Measurements from ENCODE around the gene HCFC1. TPM values are rescaled to one million over a fixed set of nuclear protein-coding genes. Genes with fewer than 3 reads are reported as not detected.
A peak's percentile ranks its signal among the peaks of the same experiment; 100 is the strongest.

The HCFC1 gene
- polyA plus RNA-seq, 3 donors, result 1.9 to 21.8 (median 3.8) TPM

DNA sequence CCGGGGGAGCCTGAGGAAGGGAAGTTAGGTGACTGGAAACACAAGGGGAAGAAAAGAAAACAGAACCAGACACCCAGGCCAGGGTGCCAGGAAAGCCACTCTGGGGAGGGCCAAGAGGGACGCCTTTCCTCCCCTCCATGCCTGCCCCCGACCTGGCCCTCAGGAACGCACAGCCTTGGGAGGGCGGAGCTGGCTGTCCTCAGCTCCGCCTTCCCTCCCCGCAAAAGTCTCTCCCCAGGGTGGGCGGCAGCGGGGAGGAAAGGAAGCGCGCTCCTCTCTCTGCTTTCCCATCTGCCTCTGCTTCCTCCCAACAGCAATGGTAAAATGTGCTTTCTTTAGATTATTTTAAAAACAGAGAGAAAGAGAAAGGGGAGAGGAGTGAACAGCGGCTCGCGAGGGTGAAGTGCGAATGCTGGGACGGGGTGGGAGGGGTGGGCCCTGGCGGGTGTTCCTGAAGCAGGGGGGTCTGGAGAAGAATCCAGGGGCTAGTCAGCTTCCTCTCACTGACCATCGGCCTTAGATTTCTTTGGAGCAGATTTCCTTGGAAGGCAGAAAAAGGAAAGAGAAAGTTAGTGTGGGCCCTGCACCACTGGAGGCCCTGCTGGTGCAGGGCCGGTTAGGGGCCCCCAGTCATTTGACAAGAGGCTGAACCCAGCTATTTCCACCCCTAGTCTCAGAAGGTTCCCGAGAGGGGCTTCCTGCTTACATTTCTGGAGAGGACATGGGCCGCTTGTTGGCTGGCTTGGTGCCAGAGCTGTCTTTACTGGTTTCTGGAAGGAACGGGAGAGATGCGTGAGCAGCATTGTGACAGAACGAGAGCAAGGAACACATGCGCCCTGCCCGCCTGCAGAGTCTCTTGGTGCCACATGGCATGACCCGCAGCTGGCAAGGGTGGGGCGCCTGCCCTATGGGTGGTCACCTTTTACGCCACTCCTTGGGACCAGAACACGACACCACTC, 22.5 kb downstream of the HCFC1 start:
- H3K9ac ChIP-seq (ENCODE audit: insufficient read depth, low read length, poor library complexity, severe bottlenecking), result no peak overlapping the region
- no peak overlapping the region for H3K4me2 ChIP-seq (replicated peaks; ENCODE audit: extremely low read depth, low read length, poor library complexity, severe bottlenecking)
- H3K4me1 ChIP-seq (ENCODE audit: control insufficient read depth in 1 of 2, insufficient read depth in 2 of 2, low read length in 2 of 2), result peaks cover 17 to 38% of the 10 kb centered on the region in 2 donors
- Mint-ChIP-seq H3K27ac (peak overlapping the region in 3 of 7 donors; percentile 11 to 54 (median 30)), H3K36me3 (peaks cover 29 to 58% of the 10 kb centered on the region in 2 donors), H3K4me1 (peaks cover 18% of the 10 kb centered on the region), H3K27me3 (ENCODE audit: low read depth in 3 of 3) (peaks cover 0 to 5% (median 0%) of the 10 kb centered on the region in 3 donors), H3K9me3 (peaks cover 0 to 8% (median 0%) of the 10 kb centered on the region in 7 donors), H3K4me3 (no peak overlapping the region)
- H3K36me3 ChIP-seq (replicated peaks in 1 of 2; ENCODE audit: control insufficient read depth in 1 of 2, insufficient read depth in 2 of 2, low read length in 2 of 2), result peaks cover 47 to 56% of the 10 kb centered on the region in 2 donors
- no peaks in the 10 kb centered on the region for H3K27me3 ChIP-seq (ENCODE audit: control insufficient read depth in 2 of 2, insufficient read depth in 2 of 2, low read length in 2 of 2)
- intact Hi-C loops (cut with micrococcal nuclease), result no loop called here
- H3K4me3 ChIP-seq (replicated peaks in 1 of 3; ENCODE audit: low read depth in 2 of 3, low read length in 3 of 3), result no peak overlapping the region
- H3K79me2 ChIP-seq (ENCODE audit: insufficient read depth, low read length), result peaks cover 15% of the 10 kb centered on the region
- 7% methylated on average over 3 of the region's 30 CpGs for WGBS (ENCODE audit: insufficient coverage)
- DNase-seq, result no peak
- peak overlapping the region in 1 of 2 donors; percentile 16 for H3K27ac ChIP-seq (ENCODE audit: low read depth in 1 of 2, low read length in 2 of 2)
- no peak overlapping the region for H2AFZ ChIP-seq (ENCODE audit: insufficient read depth, low read depth, low read length, poor library complexity, severe bottlenecking)
- peaks cover 74% of the 10 kb centered on the region for H4K20me1 ChIP-seq (ENCODE audit: insufficient read depth, low read length)
- TF ChIP-seq, protein P1, sequence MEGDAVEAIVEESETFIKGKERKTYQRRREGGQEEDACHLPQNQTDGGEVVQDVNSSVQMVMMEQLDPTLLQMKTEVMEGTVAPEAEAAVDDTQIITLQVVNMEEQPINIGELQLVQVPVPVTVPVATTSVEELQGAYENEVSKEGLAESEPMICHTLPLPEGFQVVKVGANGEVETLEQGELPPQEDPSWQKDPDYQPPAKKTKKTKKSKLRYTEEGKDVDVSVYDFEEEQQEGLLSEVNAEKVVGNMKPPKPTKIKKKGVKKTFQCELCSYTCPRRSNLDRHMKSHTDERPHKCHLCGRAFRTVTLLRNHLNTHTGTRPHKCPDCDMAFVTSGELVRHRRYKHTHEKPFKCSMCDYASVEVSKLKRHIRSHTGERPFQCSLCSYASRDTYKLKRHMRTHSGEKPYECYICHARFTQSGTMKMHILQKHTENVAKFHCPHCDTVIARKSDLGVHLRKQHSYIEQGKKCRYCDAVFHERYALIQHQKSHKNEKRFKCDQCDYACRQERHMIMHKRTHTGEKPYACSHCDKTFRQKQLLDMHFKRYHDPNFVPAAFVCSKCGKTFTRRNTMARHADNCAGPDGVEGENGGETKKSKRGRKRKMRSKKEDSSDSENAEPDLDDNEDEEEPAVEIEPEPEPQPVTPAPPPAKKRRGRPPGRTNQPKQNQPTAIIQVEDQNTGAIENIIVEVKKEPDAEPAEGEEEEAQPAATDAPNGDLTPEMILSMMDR (IDR thresholded peaks at IDR 0.05), result no peak
- H3K9me3 ChIP-seq (replicated peaks in 1 of 2; ENCODE audit: control insufficient read depth in 1 of 2, insufficient read depth in 1 of 2, low read length in 2 of 2), result no peaks in the 10 kb centered on the region

DNA sequence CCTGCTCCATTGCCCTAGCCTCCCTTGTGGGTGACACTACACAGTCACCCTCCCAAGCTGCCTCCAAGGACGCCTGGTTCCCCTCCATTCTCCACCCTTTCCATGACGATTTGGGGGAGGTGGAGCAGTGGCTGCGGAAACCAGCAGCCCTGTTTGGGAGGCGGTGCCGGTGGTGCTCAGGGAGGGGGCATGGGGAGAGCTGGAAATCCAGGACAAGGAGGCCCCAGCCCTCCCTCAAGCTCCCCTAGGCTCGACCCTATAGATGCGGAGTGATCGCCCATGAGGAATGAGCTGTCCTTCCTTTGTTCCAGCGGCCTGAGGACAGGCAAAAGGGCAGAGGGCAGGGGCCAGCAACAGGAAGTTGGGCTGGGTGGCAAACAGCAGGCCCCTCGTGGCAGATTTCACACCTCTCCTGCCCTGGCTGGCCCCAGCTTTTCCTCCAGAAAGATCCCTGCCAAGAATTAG, 23.6 kb downstream of the HCFC1 start:
- peak overlapping the region in 1 of 2 donors; percentile 12 for H3K27ac ChIP-seq (ENCODE audit: low read depth in 1 of 2, low read length in 2 of 2)
- DNase-seq, result no peak

More for the DNA sequence above, 23.6 kb downstream of the HCFC1 start:
- Histone ChIP-seq H4K20me1 (ENCODE audit: insufficient read depth, low read length) (peaks cover 70% of the 10 kb centered on the region), H3K27me3 (ENCODE audit: control insufficient read depth in 2 of 2, insufficient read depth in 2 of 2, low read length in 2 of 2) (no peaks in the 10 kb centered on the region), H3K9me3 (replicated peaks in 1 of 2; ENCODE audit: control insufficient read depth in 1 of 2, insufficient read depth in 1 of 2, low read length in 2 of 2) (no peaks in the 10 kb centered on the region), H3K79me2 (ENCODE audit: insufficient read depth, low read length) (peaks cover 23% of the 10 kb centered on the region), H3K4me3 (replicated peaks in 1 of 3; ENCODE audit: low read depth in 2 of 3, low read length in 3 of 3) (no peak overlapping the region), H3K36me3 (replicated peaks in 1 of 2; ENCODE audit: control insufficient read depth in 1 of 2, insufficient read depth in 2 of 2, low read length in 2 of 2) (peaks cover 44 to 46% of the 10 kb centered on the region in 2 donors), H3K9ac (ENCODE audit: insufficient read depth, low read length, poor library complexity, severe bottlenecking) (no peak overlapping the region), H2AFZ (ENCODE audit: insufficient read depth, low read depth, low read length, poor library complexity, severe bottlenecking) (no peak overlapping the region), H3K4me2 (replicated peaks; ENCODE audit: extremely low read depth, low read length, poor library complexity, severe bottlenecking) (no peak overlapping the region), H3K4me1 (ENCODE audit: control insufficient read depth in 1 of 2, insufficient read depth in 2 of 2, low read length in 2 of 2) (peaks cover 28 to 48% of the 10 kb centered on the region in 2 donors)
- Mint-ChIP-seq H3K27ac (peak overlapping the region in 1 of 7 donors; percentile 58), H3K9me3 (peaks cover 0 to 8% (median 0%) of the 10 kb centered on the region in 7 donors), H3K4me1 (peaks cover 26% of the 10 kb centered on the region), H3K36me3 (peaks cover 27 to 54% of the 10 kb centered on the region in 2 donors), H3K4me3 (no peak overlapping the region), H3K27me3 (ENCODE audit: low read depth in 3 of 3) (peaks cover 0 to 10% (median 0%) of the 10 kb centered on the region in 3 donors)
- TF ChIP-seq, protein P1 (IDR thresholded peaks at IDR 0.05), result no peak
- intact Hi-C loops (cut with micrococcal nuclease), result no loop called here
- no CpG with 5 or more reads among the region's 10 CpGs for WGBS (ENCODE audit: insufficient coverage)

All from CD14-positive monocyte (primary cell).